Upper lobe of left lung (tissue), 4 donors: Measurements from ENCODE around the gene LHFPL3.

Source experiments
- POLR2A ChIP-seq, 4 donors: fragments of 450-650 bp; IDR thresholded peaks; one replicate each; pipeline ENCODE4 v1.5.1; 2016 to 2017; ENCODE audit warnings: antibody characterized with exemption in 4 of 4, mild to moderate bottlenecking in 2 of 4
- POLR2AphosphoS5 ChIP-seq, 2 donors: sonication (generic); formaldehyde crosslinking; IDR thresholded peaks; one replicate each; pipeline ENCODE4 v1.5.1; 2017; ENCODE audit warnings: antibody characterized with exemption in 2 of 2
- TF ChIP-seq, protein P1 (sequence below), 6 experiments: fragments of 450-650 bp in 4 of 6; fragments of 200-600 bp in 2 of 6; sonication (generic) in 2 of 6; IDR thresholded peaks; one replicate each; pipeline ENCODE4 v1.5.1; 2016 to 2019; ENCODE audit warnings: antibody characterized with exemption in 6 of 6

DNA sequence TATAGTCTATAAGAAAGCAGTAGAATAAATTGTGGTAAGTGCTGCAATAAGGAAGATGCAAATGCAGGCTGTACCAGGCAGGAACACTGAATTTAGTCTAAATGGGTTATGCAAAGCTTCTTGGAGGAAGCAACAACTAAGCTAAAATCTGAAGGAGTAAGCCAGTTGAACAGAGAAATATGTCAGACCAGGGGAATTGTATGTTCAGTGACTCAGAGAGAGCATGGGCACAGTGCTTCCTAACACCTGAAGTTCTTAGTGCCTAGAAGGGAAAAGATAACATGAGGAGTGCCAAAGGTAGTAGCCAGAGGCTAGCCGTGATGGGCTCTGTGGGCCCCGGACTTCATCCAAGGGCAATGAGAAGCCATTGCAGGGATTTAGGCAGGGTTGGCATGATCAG lies 481.5 kb downstream of the LHFPL3 start:
- TF ChIP-seq, protein P1, sequence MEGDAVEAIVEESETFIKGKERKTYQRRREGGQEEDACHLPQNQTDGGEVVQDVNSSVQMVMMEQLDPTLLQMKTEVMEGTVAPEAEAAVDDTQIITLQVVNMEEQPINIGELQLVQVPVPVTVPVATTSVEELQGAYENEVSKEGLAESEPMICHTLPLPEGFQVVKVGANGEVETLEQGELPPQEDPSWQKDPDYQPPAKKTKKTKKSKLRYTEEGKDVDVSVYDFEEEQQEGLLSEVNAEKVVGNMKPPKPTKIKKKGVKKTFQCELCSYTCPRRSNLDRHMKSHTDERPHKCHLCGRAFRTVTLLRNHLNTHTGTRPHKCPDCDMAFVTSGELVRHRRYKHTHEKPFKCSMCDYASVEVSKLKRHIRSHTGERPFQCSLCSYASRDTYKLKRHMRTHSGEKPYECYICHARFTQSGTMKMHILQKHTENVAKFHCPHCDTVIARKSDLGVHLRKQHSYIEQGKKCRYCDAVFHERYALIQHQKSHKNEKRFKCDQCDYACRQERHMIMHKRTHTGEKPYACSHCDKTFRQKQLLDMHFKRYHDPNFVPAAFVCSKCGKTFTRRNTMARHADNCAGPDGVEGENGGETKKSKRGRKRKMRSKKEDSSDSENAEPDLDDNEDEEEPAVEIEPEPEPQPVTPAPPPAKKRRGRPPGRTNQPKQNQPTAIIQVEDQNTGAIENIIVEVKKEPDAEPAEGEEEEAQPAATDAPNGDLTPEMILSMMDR (IDR thresholded peaks at IDR 0.05): no peak
- TF ChIP-seq POLR2A (IDR thresholded peaks at IDR 0.05) (no peak), POLR2AphosphoS5 (IDR thresholded peaks at IDR 0.05) (no peak)
